GM19438 (cell line): Measurements from ENCODE around the gene NUDT13.
A peak's percentile ranks its signal among the peaks of the same experiment; 100 is the strongest.

Experiments used
- ATAC-seq: cut with Tn5 transposase; IDR thresholded peaks from one replicate; pipeline ENCODE4 v1.9.1; 2021; ENCODE audit warnings: low read depth; ENCODE audit not compliant: unreplicated experiment

Gene NUDT13

GRCh38 chr10:73161079-73161478, 50.8 kb downstream of the NUDT13 start:
- no peak for ATAC-seq

DNA sequence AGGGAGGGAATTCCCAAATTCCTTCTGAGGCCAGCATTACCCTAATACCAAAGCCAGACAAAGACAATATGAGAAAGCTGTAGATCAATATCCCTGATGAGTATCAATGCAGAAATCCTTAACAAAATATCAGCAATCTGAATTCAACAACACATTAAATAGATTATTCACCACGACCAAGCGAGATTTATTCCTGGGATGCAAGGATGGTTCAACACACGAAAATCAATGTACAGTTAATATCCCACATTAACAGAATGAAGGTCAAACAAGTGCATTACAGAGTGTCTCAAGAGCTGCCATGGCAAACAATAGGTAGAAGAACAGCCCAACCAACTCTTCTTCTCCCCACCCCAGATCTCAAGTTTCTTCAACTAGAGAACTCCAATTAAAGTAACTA, 51.4 kb downstream of the NUDT13 start:
- ATAC-seq = no peak

DNA sequence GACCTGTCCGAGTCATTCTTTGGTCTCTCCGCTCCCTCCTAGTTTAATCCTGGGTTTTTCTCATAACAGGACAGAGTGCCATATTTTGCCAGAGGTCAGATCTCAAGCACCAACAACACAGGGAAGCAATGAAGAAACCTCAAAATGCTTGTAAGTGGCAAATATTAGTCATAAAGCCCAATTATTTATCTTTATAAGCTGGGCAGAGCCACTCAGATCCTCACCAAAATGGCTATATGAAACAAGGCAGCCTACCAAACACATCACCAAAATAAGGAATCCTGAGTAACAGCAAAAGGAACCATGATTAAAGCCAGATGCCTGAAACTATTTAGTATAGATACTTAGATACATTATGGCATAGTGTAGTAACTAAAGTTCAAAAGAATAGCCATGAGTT, 52.8 kb downstream of the NUDT13 start:
- ATAC-seq = no peak

DNA sequence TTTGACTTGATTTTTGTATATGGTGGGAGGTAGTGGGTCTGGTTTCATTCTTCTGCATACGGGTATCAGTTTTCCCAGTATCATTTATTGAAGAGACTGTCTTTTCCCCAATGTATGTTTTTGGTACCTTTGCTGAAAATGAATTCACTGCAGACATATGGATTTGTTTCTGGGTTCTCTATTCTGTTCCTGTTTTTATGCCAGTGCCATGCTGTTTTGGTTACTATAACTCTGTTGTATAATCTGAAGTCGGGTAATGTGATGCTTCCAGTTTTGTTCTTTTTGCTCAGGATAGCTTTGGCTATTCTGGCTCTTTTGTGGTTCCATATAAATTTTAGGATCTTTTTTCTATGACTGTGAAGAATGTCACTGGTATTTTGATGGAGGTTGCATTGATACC, 56.7 kb downstream of the NUDT13 start:
- no peak for ATAC-seq

DNA sequence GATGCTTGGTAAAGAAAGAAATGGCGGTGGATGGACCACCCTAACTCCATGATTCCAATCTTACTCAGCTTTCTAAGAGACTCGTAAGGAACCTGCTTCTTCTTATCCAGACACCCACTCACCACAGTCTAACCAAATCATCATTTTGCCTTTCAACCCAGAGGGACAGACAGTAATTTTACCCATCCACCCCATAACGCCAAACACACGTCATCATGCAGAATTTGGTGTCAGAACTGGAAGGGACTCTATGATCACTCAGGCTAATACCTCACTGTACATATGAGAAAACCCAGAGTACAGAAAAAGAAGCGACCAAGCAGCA, 57.2 kb downstream of the NUDT13 start:
- no peak for ATAC-seq

- ATAC-seq = peak; percentile 86
Measured at GRCh38 chr10:73167783-73168464, 57.7 kb downstream of the NUDT13 start, which contains the start of the genes ECD and FAM149B1. TSS of gene ECD (minus strand) at chr10:73168008. CDS start at chr10:73163937, 4,071 bp downstream. TSS of gene FAM149B1 (plus strand) at chr10:73168119. CDS start at chr10:73168340, 221 bp downstream.

- peak; percentile 22 for ATAC-seq
Measured at GRCh38 chr10:73168465-73168803, 58.2 kb downstream of the NUDT13 start.

GRCh38 chr10:73169320-73169719, 59.1 kb downstream of the NUDT13 start:
- no peak for ATAC-seq

DNA sequence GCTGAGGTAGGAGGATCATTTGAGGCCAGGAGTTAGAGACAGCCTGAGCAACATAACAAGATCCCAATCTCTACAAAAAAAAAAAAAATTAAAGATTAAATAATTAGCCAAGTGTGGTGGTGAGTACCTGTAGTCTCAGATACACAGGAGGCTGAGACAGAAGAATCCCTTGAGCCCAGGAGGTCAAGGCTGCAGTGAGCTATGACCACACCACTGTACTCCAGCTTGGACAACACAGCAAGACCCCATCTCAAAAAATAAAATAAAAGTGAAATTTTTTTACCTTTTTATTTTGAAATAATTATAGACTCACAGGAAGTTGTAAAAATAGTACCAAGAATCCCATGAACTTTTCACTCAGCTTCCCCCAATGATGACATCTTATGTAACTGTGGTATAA, 62.6 kb downstream of the NUDT13 start:
- ATAC-seq = no peak

DNA sequence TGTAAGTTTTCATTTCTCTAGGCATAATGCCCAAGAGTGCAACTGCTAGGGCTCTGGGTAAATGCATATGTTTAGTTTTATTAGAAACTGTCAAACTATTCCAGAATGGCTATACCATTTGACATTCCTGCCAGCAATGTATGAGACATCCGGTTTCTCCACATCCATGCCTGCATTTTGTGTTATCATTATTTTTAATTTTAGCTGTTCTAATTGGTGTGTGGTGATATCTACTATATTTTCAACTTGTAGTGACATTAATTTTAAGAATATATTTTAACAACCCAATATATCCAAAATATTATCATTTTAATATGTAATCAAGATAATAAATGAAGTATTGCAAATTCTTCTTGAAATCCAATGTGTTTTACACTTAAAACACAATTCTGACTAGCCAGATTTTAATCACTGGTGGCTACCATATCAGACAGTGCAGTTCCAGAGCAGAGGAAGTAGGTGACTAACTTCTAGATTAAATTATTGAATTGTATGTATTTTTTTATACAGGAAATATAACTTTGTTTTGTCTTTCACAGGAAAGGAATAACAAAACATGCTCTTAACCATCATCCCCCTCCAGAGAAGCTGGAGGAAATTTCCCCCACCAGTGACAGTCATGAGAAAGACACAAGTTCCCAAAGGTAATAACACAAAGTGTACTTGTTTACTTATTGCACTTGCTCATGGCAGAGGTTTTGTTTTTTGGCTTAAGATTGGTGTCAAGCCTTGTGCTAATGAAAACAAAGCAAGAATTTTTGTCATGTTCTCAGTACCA, 64.1 kb downstream of the NUDT13 start:
- no peak for ATAC-seq
